NCI-H460 (cell line): ENCODE data around the gene ROBO2. TPM values are rescaled to one million over a fixed set of nuclear protein-coding genes. Genes with fewer than 3 reads are reported as not detected.

ENCODE experiments used
- DNase-seq: peaks from one replicate; pipeline ENCODE4 v3.0.0-alpha.2; 2016; ENCODE audit warnings: low read depth; ENCODE audit errors: extremely low read depth
- total RNA-seq: library from RNA; depleted of rRNA; stranded (reverse); fragments of >200 nt; shearing (Covaris generic); gene quantifications from 2 replicates; pipeline ENCODE4 v1.2.3, GENCODE V29; 2014

ROBO2 gene
- total RNA-seq, 1 experiment from 2014 or later = 0.05 TPM

DNA sequence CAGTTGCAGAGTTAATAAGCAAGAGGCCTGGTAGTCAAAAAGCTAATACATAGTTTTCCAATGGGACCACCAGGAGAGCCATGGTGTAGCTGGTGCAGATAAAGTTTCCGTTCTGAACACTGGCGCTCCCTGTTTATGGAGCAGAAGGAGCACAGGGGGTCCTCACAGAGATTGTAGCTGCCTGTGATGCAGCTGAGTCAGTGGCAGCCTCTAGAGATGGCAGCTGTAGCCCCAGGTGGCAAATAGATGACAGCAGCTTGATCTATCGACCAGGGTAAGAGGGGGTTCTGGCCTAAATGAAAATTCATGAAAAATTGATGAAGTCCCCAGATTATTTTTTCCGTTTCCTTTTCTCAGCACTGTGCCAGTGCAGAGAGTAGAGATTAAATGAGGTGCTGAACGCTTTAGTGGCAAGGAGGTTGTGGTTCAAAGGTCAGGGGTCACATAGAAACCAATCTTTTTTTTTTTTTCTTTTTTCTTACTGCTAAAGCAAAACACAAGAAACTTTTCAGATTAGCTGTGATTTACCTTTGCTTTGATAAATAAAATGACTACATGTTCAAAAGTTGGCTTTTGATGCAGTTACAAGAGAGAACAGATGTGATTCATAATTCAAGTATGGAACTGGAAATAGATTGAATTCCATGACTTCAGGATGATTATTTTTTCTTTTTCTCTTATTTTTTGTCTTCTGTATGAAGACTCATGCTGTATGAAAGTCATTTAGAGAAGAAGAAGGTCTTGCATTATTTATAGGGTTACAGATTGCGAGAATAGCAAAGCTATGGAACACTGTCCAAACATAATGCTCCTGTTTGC, 63.3 kb downstream of the ROBO2 start:
- no peak for DNase-seq

DNA sequence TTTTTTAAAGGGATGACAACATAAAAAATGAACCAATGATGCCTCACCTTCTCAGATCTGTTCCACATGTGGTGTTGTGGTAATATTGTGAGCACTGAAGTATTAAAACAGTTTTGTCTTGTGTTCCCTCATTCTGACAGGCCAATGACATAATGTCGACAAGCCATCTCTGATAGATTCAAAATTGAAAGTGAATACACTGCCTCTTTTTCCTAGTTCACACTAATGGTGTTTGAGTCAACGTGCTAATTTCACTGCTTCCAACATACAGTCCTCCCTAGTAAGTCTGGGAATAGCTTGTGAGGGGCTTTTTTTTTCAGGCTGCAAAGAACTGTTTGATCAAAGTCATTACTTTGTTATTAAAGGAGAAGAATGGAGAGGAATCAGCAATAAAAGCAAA, 82.8 kb downstream of the ROBO2 start:
- no peak for DNase-seq

DNA sequence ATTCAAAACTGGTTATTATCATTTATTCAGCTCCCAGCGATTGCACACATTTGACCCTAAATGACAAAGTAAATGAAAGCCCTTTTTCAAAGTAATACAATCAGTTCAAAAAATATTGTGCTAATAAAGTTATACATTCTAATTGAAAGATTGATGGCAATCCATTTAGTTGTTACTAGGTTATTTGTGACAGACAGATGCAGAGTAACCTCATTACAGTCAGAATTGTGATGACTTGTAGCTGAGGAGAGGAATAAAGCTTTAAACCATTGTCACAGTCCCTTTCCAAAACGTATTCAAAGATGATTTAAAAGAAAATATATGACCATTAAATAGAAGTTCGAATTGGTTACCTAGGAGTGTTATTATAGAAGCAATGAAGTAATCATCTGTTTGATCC, 86.1 kb downstream of the ROBO2 start:
- no peak for DNase-seq

DNA sequence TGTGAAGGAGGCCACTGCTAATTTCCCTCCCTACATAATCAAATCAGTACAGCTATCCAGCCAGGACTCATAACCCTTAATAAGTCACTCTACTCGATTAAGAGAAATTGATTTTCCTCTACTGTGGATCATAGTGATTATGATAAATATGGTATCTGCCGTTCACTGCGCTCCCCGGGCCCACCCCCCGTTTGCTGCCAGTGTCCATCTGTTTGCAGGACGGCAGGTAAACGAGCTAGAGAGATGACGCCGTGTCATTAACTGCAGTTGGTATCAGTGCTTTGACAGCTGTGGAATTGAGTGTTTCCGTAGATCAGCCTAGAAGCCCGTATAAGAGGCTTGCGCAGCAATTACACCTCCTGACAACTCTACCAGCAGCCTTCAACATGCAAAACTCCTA, 94.9 kb downstream of the ROBO2 start:
- no peak for DNase-seq

DNA sequence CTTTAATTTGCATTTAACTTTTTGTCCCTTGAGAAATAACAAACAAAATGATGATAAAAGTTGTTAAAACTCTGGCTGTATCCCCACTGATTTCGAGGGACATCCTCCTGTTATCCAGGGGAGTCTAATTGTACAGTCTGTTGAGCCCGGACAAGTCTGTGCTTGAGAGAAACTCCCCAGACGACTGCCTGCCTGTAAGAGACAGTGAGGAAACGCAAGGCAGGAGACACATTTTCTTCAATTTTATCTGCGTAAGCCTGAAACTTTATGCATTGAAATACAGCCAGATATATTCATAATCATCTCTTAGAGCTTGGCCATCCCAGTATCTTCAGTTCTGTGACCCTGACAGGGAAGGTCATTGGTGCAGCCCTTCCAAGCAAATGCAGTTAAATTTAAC, 97.7 kb downstream of the ROBO2 start:
- no peak for DNase-seq

DNA sequence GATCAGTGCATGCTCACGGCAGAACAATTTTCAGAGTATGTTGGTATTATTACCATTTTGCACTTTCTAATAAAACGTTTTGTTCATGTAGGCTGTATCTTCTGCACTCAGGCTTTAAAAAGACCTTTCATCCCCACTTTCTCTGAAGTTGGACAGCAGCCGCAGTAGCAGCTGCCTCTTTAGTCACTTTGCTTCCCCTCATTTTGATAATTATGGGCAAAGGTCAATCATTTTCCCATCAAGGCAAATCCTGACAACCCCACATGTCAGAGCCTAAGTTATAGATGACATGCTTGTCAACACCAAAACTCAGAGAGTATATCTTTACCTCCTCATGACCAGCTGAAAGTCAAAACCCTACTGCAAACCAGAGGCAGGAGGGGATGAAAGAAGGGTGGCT, 99.7 kb downstream of the ROBO2 start:
- no peak for DNase-seq

DNA sequence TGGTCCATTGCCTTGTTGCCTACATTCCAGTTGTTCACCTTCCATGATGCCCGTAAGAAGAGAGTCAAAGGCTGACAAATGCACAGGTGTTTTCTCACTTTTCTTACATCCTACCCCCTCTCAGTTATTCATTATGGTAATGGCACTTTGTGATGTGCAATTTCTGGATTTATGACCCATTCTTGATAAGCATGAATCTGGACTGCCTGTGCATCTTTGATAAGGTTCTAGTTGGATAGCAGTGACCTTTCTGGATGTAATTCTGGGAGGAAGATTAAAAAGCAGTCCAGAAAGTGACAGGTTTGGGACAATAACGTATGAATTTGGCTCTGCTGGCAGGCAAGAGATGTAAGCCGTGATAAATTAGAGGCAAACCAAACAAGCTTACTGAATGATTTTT, 101.5 kb downstream of the ROBO2 start:
- no peak for DNase-seq

DNA sequence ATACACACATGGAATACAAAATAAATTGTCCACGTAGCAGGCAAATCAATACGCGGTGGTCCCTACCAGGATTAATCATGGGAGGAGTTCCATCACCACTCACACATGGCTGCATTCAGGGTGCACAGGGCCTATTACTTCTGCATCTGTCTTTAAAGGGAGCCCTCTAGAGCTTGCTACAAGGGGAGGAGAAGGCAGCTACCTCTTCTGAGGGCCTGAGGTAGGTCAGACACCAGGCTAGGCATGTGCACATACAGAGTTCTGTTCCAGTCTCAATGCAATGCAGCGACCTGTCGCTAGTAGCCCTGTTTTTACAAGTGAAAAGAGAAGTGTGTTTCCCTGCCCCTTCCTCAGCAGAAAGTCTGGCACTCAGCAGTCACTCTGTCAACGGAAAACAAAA, 102.7 kb downstream of the ROBO2 start:
- no peak for DNase-seq

DNA sequence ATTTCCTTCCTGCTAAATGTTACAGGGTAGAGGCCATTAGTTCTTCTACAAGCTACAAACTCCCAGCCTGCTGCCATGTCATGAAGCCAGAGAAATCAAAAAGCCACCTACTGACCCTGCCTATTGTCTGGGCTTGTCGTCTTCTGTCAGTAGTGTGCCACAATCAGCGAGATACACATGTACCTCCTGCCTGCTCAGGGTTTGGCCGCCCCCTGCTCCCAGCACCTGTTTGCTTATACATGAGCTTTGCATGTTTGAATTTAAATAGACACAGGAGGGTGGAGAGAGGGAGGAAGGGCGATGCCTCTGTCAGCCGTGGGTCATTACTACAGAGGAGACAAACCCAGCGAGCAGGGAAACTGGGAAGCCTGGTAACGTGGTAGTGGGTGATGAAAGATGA, 106.1 kb downstream of the ROBO2 start:
- DNase-seq = no peak

DNA sequence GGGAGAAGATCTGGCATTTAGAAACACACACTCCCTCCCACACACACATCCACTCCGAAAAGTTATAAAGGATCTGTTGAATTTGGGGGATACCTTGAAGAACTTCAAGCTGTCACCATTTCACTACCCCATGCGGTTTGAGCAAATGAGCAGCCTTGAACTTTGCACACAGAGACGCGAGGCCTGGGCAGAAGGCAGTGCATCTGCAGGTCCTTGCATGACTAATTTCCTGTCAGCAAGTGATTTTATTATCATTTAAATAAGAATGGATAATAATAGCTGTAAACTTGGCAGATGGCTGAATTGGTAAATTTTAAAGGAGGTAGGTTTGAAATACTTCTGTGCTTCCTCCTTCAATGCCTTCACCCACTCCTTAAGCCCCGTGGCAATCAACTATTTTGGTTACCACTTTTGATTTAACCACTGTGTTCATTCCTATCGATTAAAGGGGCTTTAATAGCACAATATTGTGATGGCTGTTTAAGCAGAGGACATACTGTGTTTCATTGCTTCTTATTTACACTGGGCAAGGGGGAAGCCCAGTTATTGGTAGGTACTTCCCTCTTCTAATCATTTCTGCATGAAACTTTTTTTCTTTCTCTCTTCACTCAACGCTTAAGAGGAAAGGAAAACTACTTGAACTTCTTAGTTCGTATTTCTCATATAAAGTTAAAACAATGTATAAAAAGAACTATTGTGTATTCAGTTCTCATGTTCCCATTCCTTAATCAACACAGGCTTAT, 108.1 kb downstream of the ROBO2 start:
- no peak for DNase-seq

DNA sequence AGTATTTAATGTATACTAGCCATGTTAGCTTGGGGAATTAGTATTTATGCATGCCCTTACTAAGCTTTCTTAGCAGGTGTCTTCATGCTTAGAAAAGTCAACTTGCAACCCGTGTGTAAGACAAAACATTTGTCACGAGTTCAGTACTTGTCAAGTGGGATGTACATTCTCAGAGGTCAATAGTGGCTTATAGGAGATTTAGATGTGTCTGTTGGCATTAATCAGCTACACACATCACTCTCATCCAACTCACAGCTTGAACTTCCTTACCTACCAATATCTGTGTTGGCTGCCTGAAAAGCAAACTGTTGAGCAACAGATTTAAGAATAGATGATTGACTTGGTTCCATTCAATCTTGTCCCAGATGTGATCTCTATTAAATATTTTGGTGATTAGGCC, 109.5 kb downstream of the ROBO2 start:
- DNase-seq = no peak

DNA sequence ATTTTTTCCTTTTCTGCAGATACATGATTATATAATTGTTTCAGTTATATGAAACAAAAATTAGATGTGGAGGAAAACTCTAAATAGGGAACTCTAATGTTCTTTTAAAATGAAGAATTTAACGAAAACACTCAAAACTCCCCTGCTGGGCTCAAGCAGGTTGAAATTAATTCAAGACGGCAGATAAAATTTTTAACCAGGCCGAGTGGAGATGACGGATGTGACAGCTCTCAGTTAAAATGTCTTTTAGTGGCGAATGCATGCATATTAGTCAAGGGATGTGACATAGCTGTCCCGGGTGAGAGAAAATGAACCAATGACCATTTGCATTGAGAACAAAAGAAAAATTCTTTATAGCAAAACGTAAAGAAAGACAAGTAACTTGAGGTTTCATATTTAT, 110.1 kb downstream of the ROBO2 start:
- DNase-seq = no peak

DNA sequence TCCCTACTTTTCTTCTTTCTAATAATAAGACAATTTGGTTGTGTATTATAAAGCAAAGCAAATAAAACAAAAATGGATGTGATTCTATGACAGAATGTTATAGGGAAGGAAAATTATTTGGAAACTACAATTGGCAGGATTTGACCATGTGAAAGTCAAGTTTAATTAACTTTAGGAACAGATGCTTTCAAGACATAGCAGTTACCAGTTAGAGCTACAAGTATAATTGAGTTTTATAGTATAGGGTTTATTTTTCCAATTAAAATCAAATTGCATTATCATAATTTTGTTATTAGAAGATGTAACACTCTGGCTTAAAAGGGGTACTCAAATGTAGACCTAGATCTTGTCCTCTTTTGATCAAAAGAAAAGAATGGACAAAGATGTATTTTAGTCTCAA, 110.9 kb downstream of the ROBO2 start:
- no peak for DNase-seq

DNA sequence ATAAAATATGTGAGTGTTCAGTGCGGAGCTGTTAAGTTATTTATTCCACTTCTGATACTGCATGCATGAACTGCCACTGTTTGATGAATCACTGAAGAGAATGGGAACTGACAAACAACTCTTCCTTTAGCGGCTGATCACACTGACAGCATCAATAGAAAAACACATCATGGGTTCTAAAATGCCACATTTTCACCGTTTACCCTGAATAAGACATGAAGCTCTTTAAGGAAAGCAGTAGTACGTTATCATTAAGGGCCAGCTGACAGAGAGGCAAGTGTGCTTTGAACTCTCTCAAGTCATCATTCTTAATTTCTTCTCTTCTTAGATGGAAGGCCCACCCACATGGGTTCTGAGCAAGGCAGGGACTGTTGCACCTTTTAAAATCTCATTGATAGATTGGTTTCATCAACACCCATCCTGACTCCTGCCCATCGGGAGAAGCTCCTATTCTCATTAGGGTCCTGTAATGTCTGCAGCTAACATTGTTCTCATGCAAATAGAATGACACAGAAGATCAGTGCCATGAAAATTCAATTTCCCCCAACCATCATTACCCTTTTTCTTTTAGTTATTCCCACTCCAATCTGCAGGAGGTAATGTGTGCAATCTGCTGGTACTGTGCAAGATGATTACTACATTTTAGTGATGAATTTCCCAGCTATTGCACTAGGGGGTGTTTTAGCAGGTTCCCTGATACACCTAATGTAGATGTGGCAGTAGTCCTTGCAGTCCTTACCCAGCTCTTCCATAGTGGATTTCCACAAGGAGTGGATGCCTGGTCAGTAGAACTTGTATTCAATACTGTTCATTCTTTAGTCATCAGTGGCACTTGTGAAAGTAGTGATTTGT, 119.1 kb downstream of the ROBO2 start:
- no peak for DNase-seq

DNA sequence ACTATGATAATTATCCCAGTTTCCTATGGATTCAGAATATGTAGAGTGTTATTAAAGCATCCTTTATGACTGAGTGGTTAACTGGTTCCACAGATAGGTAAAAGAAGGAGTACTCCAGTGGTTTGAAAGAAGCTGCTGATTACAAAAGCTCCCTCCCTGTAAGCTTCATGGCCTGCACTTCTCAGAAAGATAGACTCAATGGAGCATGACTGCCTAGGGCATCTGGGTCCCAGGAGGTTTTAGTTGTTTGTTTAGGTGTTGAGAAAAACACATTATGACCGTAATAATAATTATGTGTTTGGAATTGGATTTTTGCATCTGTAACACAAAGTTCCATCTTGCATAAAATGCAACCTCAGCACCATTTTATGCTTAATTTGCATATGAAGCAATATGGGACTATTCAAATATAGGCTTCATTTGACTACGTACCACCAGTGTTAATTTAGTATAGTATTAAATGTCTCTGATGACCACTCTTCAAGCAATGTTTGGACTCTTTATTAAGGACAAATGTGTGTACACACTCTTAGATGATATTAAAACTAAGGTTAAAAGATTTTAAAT, 121.1 kb downstream of the ROBO2 start:
- DNase-seq = no peak

DNA sequence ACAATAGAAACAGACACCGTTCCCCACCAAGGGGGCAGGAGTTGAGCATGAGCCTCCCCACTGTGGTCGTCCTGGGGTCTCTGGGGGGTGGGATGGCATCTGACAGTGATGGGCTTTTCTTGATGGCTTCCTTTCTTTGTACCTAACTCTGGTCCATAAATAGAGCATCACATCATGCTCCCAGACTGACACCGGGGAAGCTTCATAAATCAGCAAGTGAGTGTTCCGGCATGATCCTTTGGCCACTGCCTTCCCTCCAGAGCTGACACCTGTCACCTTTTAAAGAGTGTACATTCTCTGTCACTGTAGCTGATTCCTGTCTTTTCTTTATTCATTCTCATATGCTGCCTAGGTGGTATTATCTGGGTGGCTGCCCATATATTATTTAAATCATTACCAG, 129.9 kb downstream of the ROBO2 start:
- no peak for DNase-seq

DNA sequence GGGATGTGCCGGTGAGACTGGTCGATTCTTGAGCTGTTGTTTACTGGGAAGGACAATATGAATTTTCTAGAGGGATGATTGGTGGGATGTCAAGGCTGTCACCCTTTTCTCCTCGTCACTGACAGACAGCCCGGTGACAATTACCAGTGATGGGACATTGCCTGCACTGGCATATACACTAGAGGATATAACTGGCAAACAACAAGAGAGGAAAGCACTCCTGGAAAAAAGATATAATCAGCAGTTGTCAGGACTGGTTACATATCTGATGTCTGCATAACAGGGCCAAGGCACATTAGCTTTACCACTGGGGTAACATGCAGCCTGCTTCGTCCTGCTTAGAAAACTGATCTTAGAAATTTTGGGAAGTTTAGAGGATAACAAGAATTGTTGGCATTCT, 131.1 kb downstream of the ROBO2 start:
- no peak for DNase-seq

DNA sequence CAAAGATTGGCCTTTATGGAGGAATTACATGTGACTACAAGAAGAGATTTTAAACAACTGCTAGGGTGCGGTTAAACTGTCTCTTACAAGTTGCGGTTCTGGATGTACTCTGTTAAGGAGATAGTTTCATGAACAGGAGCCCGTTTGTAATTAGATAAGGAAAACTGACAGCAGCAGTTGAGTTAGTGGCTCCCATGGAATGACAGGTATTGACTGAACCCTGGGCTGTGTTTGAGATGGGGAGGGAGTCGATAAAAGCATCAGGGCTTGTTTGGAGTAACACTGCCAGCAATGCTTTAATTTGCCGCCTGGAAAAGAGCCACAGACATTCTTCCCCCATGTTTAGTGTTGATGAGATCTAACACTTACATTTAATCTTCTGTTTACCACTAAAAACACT, 139.9 kb downstream of the ROBO2 start:
- DNase-seq = no peak

DNA sequence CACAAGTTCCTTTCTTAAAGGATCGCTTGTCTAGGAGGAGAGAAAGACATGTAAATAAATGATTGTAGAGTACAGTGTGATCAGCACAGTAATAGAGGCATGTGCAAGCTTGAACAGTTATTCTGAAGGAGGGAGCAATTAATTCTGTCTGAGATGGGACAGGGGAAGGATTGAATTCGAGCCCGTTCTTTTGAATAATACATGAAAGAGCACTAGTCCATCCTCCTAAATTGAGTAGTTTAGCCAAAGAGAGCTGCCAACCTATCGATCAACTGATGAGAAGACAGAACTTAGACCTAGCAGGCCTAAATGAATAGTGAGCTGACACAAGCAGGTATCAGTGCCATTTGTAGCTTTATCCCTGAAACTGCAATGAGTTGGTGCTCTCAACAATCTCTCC, 142.4 kb downstream of the ROBO2 start:
- DNase-seq = no peak

DNA sequence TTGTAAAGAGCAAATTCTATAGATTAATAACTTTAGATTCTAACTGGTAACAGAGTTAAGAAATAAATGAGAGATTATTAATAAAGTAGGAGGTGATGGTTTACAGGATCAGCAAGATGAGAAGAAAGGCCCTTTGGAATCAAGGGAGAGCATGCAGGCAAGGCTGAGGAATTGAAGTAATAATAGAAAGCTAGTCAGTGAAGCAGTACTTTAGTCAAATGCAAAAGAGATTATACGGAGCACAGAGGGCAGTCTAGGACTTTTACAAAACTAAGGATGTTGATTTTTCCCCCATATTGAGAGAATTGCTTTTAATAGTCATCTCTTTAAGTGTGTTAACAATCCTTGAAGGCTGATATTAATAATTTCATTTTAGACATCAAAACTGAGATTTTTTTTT, 146.4 kb downstream of the ROBO2 start:
- DNase-seq = no peak

DNA sequence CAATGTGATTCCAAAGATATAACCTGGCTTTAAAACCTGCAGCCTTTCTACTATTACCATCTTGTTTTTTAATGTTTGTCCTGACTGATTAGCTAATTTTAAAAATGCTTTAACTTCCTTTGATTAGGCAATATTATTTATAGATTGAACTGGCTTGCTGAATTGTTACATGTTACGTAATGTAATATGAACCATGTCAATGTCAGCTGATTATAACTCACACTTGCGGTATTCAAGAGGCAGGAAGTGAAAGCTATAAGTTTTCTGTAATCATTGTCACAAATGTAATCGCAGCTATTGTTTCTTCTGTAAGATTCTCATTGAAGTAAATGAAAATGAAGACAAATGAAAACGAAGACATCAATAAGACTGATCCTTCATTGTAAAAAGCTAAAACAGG, 146.8 kb downstream of the ROBO2 start:
- no peak for DNase-seq
